HepG2 (cell line): Measurements from ENCODE around the gene PAQR5. TPM values are rescaled to one million over a fixed set of nuclear protein-coding genes. Genes with fewer than 3 reads are reported as not detected.

ENCODE experiments used
- ATF2 ChIP-seq: sonication (generic); formaldehyde crosslinking; IDR thresholded peaks from 2 replicates; pipeline ENCODE4 v1.4.0; 2020; ENCODE audit warnings: missing genetic modification reagents
- CBX5 ChIP-seq: sonication (generic); formaldehyde crosslinking; IDR thresholded peaks from 2 replicates; pipeline ENCODE4 v1.4.0; 2020; ENCODE audit warnings: missing genetic modification reagents, borderline replicate concordance
- CENPX ChIP-seq: sonication (generic); formaldehyde crosslinking; IDR thresholded peaks from 2 replicates; pipeline ENCODE4 v1.9.0; 2021; ENCODE audit warnings: mild to moderate bottlenecking, missing genetic modification reagents, moderate library complexity
- CERS6 ChIP-seq: sonication (generic); formaldehyde crosslinking; IDR thresholded peaks from 2 replicates; pipeline ENCODE4 v1.5.0; 2020; ENCODE audit warnings: missing genetic modification reagents
- E2F1 ChIP-seq: sonication (generic); formaldehyde crosslinking; IDR thresholded peaks from 2 replicates; pipeline ENCODE4 v1.5.0; 2020; ENCODE audit warnings: missing genetic modification reagents
- FOXA3 ChIP-seq: IDR thresholded peaks from 2 replicates; pipeline ENCODE4 v1.6.1; 2016; ENCODE audit warnings: missing genetic modification reagents, missing compliant biosample characterization
- GTF2F1 ChIP-seq: fragments of 150-350 bp; IDR thresholded peaks from 2 replicates; pipeline ENCODE4 v1.6.1; 2014; ENCODE audit warnings: low read length
- HMGXB4 ChIP-seq, 2 experiments: sonication (generic) in 1 of 2; formaldehyde crosslinking in 1 of 2; IDR thresholded peaks; 2 replicates each; pipeline versions ENCODE4 v1.4.0 to v1.6.1; 2018 to 2020; ENCODE audit warnings: missing genetic modification reagents in 2 of 2, borderline replicate concordance in 1 of 2, low read depth in 1 of 2, mild to moderate bottlenecking in 1 of 2, missing biosample characterization in 1 of 2
- HOXA3 ChIP-seq: sonication (generic); formaldehyde crosslinking; IDR thresholded peaks from 2 replicates; pipeline ENCODE4 v1.5.0; 2020; ENCODE audit warnings: missing genetic modification reagents
- MIER3 ChIP-seq: IDR thresholded peaks from 2 replicates; pipeline ENCODE4 v1.6.1; 2016; ENCODE audit warnings: missing compliant biosample characterization, borderline replicate concordance
- MYPOP ChIP-seq: sonication (generic); formaldehyde crosslinking; IDR thresholded peaks from 2 replicates; pipeline ENCODE4 v1.8.1; 2023; ENCODE audit warnings: mild to moderate bottlenecking, moderate library complexity, missing genetic modification reagents
- NCOA5 ChIP-seq: sonication (generic); formaldehyde crosslinking; IDR thresholded peaks from 2 replicates; pipeline ENCODE4 v1.4.0; 2020; ENCODE audit warnings: missing genetic modification reagents
- NFKBIZ ChIP-seq: IDR thresholded peaks from 2 replicates; pipeline ENCODE4 v1.6.1; 2018; ENCODE audit warnings: missing genetic modification reagents, missing compliant biosample characterization
- PCBP1 ChIP-seq: fragments of 200-400 bp; formaldehyde crosslinking; IDR thresholded peaks from 2 replicates; pipeline ENCODE4 v1.6.1; 2017; ENCODE audit warnings: mild to moderate bottlenecking, low read depth, low read length, borderline replicate concordance
- RBAK ChIP-seq: sonication (generic); formaldehyde crosslinking; IDR thresholded peaks from 2 replicates; pipeline ENCODE4 v1.5.1; 2020; ENCODE audit warnings: mild to moderate bottlenecking, missing genetic modification reagents
- REL ChIP-seq: sonication (generic); formaldehyde crosslinking; conservative IDR thresholded peaks from 2 replicates; pipeline ENCODE4 v1.8.0; 2022; ENCODE audit warnings: mild to moderate bottlenecking, missing genetic modification reagents, moderate library complexity
- ZMAT5 ChIP-seq: sonication (generic); formaldehyde crosslinking; IDR thresholded peaks from 2 replicates; pipeline ENCODE4 v1.5.0; 2020; ENCODE audit warnings: mild to moderate bottlenecking, low read depth, missing genetic modification reagents, borderline replicate concordance
- ZNF12 ChIP-seq: sonication (generic); formaldehyde crosslinking; IDR thresholded peaks from 2 replicates; pipeline ENCODE4 v1.5.0; 2020; ENCODE audit warnings: missing genetic modification reagents
- ZNF143 ChIP-seq: sonication (generic); formaldehyde crosslinking; IDR thresholded peaks from 2 replicates; pipeline ENCODE4 v1.4.0; 2020; ENCODE audit warnings: missing genetic modification reagents
- ZNF253 ChIP-seq: sonication (generic); formaldehyde crosslinking; IDR thresholded peaks from 2 replicates; pipeline ENCODE4 v1.8.0; 2022; ENCODE audit warnings: mild to moderate bottlenecking, missing genetic modification reagents, borderline replicate concordance
- ZNF460 ChIP-seq: sonication (generic); formaldehyde crosslinking; IDR thresholded peaks from 2 replicates; pipeline ENCODE4 v1.5.1; 2020; ENCODE audit warnings: missing genetic modification reagents, mild to moderate bottlenecking, borderline replicate concordance
- ZNF598 ChIP-seq: sonication (generic); formaldehyde crosslinking; IDR thresholded peaks from 2 replicates; pipeline ENCODE4 v1.5.1; 2020; ENCODE audit warnings: mild to moderate bottlenecking, missing genetic modification reagents, borderline replicate concordance
- ZNF629 ChIP-seq: sonication (generic); formaldehyde crosslinking; conservative IDR thresholded peaks from 2 replicates; pipeline ENCODE4 v1.5.0; 2020; ENCODE audit warnings: missing genetic modification reagents
- ZNF644 ChIP-seq: IDR thresholded peaks from 2 replicates; pipeline ENCODE4 v1.6.1; 2016; ENCODE audit warnings: low read depth
- polyA plus RNA-seq, 8 experiments: library from polyadenylated mRNA; depleted of rRNA in 3 of 8; stranded (reverse) in 7 of 8; unstranded in 1 of 8; fragments of >200 nt; fragmentation: Illumina TruSeq in 4 of 8; extraction: Trizol in 4 of 8; gene quantifications; 2 replicates each; pipeline versions ENCODE4 v1.2.1 to v1.2.3, GENCODE V29; 2011 to 2016; ENCODE audit warnings: low read depth in 4 of 8, missing spikeins in 1 of 8, mixed read lengths in 1 of 8; ENCODE audit not compliant: insufficient read depth in 1 of 8
- total RNA-seq, 5 experiments: library from RNA; depleted of rRNA; stranded (reverse); fragments of >200 nt; fragmentation: Illumina TruSeq; extraction: Trizol; gene quantifications; 2 replicates each; pipeline ENCODE4 v1.2.3, GENCODE V29; 2016; ENCODE audit warnings: low read depth in 1 of 5

The PAQR5 gene
- total and polyA plus RNA-seq, 2 of the 13 experiments (the other 11 are each of a cell fraction or from before 2014, with no cell fraction given): 0.53 to 1.3 TPM

GRCh38 chr15:69305204-69305931 lies 6.7 kb downstream of the PAQR5 start (continued):
- TF ChIP-seq NFKBIZ (CRISPR knock-in tag): no peak
- TF ChIP-seq ZNF143 (CRISPR knock-in tag): peak; percentile 48; the same call in 1 of the 2 replicates
- no peak for TF ChIP-seq HOXA3
- no peak for TF ChIP-seq REL (CRISPR knock-in tag)
- TF ChIP-seq ZMAT5 (CRISPR knock-in tag): no peak
- TF ChIP-seq ZNF629 (CRISPR knock-in tag): no peak
- TF ChIP-seq MIER3 (CRISPR knock-in tag): no peak
- TF ChIP-seq ATF2 (CRISPR knock-in tag): no peak
- TF ChIP-seq ZNF253 (CRISPR knock-in tag): no peak
- TF ChIP-seq CENPX (CRISPR knock-in tag): no peak
- TF ChIP-seq ZNF598: no peak
- no peak for TF ChIP-seq ZNF460 (CRISPR knock-in tag)
- TF ChIP-seq MYPOP (CRISPR knock-in tag): no peak
- no peak for TF ChIP-seq GTF2F1
- 0 out of 2 replicates have a peak, but pooled peaks have one; percentile 28 for TF ChIP-seq FOXA3 (CRISPR knock-in tag)
- no peak for TF ChIP-seq CBX5
- TF ChIP-seq ZNF12 (CRISPR knock-in tag): no peak
- no peak for TF ChIP-seq RBAK (CRISPR knock-in tag)
- TF ChIP-seq E2F1 (CRISPR knock-in tag): no peak
- TF ChIP-seq ZNF644 (CRISPR knock-in tag): peak; percentile 31; the same call in 1 of the 2 replicates
- no peak for TF ChIP-seq PCBP1
- TF ChIP-seq HMGXB4 (CRISPR knock-in tag; IDR thresholded peaks at IDR 0.05; ENCODE audit: borderline replicate concordance in 1 of 2, low read depth in 1 of 2): no peak
- TF ChIP-seq NCOA5 (CRISPR knock-in tag): no peak
- TF ChIP-seq CERS6 (CRISPR knock-in tag): no peak
